Natural killer cell (primary cell): ENCODE data around the gene PTGIS. TPM values are rescaled to one million over a fixed set of nuclear protein-coding genes. Genes with fewer than 3 reads are reported as not detected.
"Not testable (repeated sequence)": the region's sequence is repeated elsewhere in the genome, so short reads cannot be mapped to it uniquely, and the experiment has no call there.

Experiments used
- ATAC-seq, 3 donors: fragments of 150-1000 bp in 2 of 3; fragments of 200-7000 bp in 1 of 3; cut with Tn5 transposase; 1 replicate in 1 of 3; 2 replicates in 2 of 3; pipeline ENCODE4 v1.10.0; 2021; ENCODE audit warnings: mild to moderate bottlenecking in 2 of 3, moderate library complexity in 2 of 3
- DNase-seq, 2 donors: peaks; one replicate each; pipeline versions ENCODE4 v3.0.0 to v3.0.0-alpha.2; 2013 to 2021; ENCODE audit warnings: mixed read lengths in 1 of 2
- H3K27ac ChIP-seq: one replicate; pipeline ENCODE4 v1.5.1; 2013; ENCODE audit warnings: mild to moderate bottlenecking, low read length
- H3K27me3 ChIP-seq: one replicate; pipeline ENCODE4 v1.6.1; 2013; ENCODE audit warnings: low read length; ENCODE audit not compliant: control insufficient read depth, insufficient read depth
- H3K36me3 ChIP-seq: one replicate; pipeline ENCODE4 v1.6.1; 2013; ENCODE audit warnings: low read length; ENCODE audit not compliant: control insufficient read depth, insufficient read depth
- H3K4me1 ChIP-seq: one replicate; pipeline ENCODE4 v1.6.1; 2013; ENCODE audit warnings: low read length; ENCODE audit not compliant: control insufficient read depth, insufficient read depth
- H3K4me3 ChIP-seq: one replicate; pipeline ENCODE4 v1.5.1; 2013; ENCODE audit warnings: low read length
- H3K9me3 ChIP-seq: one replicate; pipeline ENCODE4 v1.6.1; 2013; ENCODE audit warnings: low read length; ENCODE audit not compliant: control insufficient read depth, insufficient read depth
- H3K27ac Mint-ChIP-seq, 2 donors: one replicate each; pipeline ENCODE4 v1.8.0; 2022; ENCODE audit warnings: mild to moderate bottlenecking in 2 of 2, mixed read lengths in 2 of 2, moderate library complexity in 1 of 2
- H3K27me3 Mint-ChIP-seq, 2 donors: one replicate each; pipeline ENCODE4 v1.8.0; 2022; ENCODE audit warnings: low read depth in 2 of 2, mixed read lengths in 2 of 2
- H3K36me3 Mint-ChIP-seq: one replicate; pipeline ENCODE4 v1.8.0; 2022; ENCODE audit warnings: mixed read lengths
- H3K4me1 Mint-ChIP-seq, 2 donors: one replicate each; pipeline ENCODE4 v1.8.0; 2022; ENCODE audit warnings: mixed read lengths in 2 of 2
- H3K4me3 Mint-ChIP-seq: one replicate; pipeline ENCODE4 v1.8.0; 2022; ENCODE audit warnings: mild to moderate bottlenecking, moderate library complexity, mixed read lengths
- H3K9me3 Mint-ChIP-seq, 2 donors: one replicate each; pipeline ENCODE4 v1.8.0; 2022; ENCODE audit warnings: mixed read lengths in 2 of 2
- CTCF ChIP-seq: fragments of 200-600 bp; IDR thresholded peaks from one replicate; pipeline ENCODE4 v1.8.0; 2022; ENCODE audit warnings: antibody characterized with exemption
- WGBS: methylation state at CpG from one replicate; pipeline ENCODE4 v1.1.7; 2013; ENCODE audit warnings: missing lambda C conversion rate; ENCODE audit not compliant: insufficient coverage; 5-methylcytosine and 5-hydroxymethylcytosine counted together
- intact Hi-C: fragments of 100-400 bp; cut with micrococcal nuclease; formaldehyde crosslinking; loops from one replicate; pipeline ENCODE4 v1.14.2; 2022
- total RNA-seq, 4 donors: library from RNA; stranded (reverse); fragments of 120-200 nt in 1 of 4; gene quantifications; one replicate each; pipeline versions ENCODE4 v1.2.3 to v1.2.4, GENCODE V29; 2013 to 2022

The PTGIS gene
- total RNA-seq, 3 donors from 2014 or later (not counting 1 experiment from before 2014, with no cell fraction given): not detected

- no peaks in the 10 kb centered on the region for H3K27me3 ChIP-seq
- H3K4me1 Mint-ChIP-seq: peaks cover 4 to 9% of the 10 kb centered on the region in 2 donors
- TF ChIP-seq CTCF: no peak
- no peaks in the 10 kb centered on the region for H3K9me3 ChIP-seq
- DNase-seq: no peak
- H3K27ac Mint-ChIP-seq: no peak overlapping the region
- 81% methylated on average over 15 of the region's 15 CpGs for WGBS
- intact Hi-C loops: no loop called here
- H3K4me3 ChIP-seq: no peak overlapping the region
- no peak for ATAC-seq
- H3K27me3 Mint-ChIP-seq: no peaks in the 10 kb centered on the region
- no peak overlapping the region for H3K4me3 Mint-ChIP-seq
- H3K36me3 Mint-ChIP-seq: no peaks in the 10 kb centered on the region
- no peaks in the 10 kb centered on the region for H3K9me3 Mint-ChIP-seq
- peaks cover 18% of the 10 kb centered on the region for H3K4me1 ChIP-seq
- no peaks in the 10 kb centered on the region for H3K36me3 ChIP-seq
- no peak overlapping the region for H3K27ac ChIP-seq
Observed at GRCh38 chr20:49615401-49616153, 47.6 kb upstream of the PTGIS start.

- Mint-ChIP-seq H3K27ac (peak overlapping the region in 1 of 2 donors; percentile 60), H3K4me1 (peaks cover 6 to 11% of the 10 kb centered on the region in 2 donors)
- H3K27ac ChIP-seq, DNase-seq, H3K36me3 ChIP-seq, H3K9me3 Mint-ChIP-seq, H3K27me3 Mint-ChIP-seq, ATAC-seq, H3K36me3 Mint-ChIP-seq, intact Hi-C loops, H3K4me3 ChIP-seq, H3K4me3 Mint-ChIP-seq, H3K9me3 ChIP-seq, H3K27me3 ChIP-seq: not testable (repeated sequence)
- WGBS: 95% methylated on average over 8 of the region's 8 CpGs
- H3K4me1 ChIP-seq: peaks cover 13% of the 10 kb centered on the region
Observed at GRCh38 chr20:49615051-49615400, 47.1 kb upstream of the PTGIS start.

GRCh38 chr20:49614338-49615050 lies 46.6 kb upstream of the PTGIS start:
- Histone ChIP-seq H3K27ac (no peak overlapping the region), H3K27me3 (no peaks in the 10 kb centered on the region), H3K4me3 (no peak overlapping the region), H3K4me1 (peaks cover 10% of the 10 kb centered on the region), H3K36me3 (no peaks in the 10 kb centered on the region), H3K9me3 (no peaks in the 10 kb centered on the region)
- Mint-ChIP-seq H3K4me3 (no peak overlapping the region), H3K4me1 (peaks cover 6 to 11% of the 10 kb centered on the region in 2 donors), H3K9me3 (no peaks in the 10 kb centered on the region), H3K36me3 (no peaks in the 10 kb centered on the region), H3K27ac (peak overlapping the region in 1 of 2 donors; percentile 60), H3K27me3 (no peaks in the 10 kb centered on the region)
- no peak for TF ChIP-seq CTCF
- DNase-seq: no peak
- no peak for ATAC-seq
- intact Hi-C loops: loop anchor here (5.0 kb wide), 1 partner anchor 98 kb away; the partner anchor contains the start of gene B4GALT5
- 93% methylated on average over 11 of the region's 13 CpGs for WGBS

- Mint-ChIP-seq H3K9me3 (no peaks in the 10 kb centered on the region), H3K4me1 (peaks cover 12 to 20% of the 10 kb centered on the region in 2 donors), H3K27me3 (peaks cover 6% of the 10 kb centered on the region in 2 donors), H3K27ac (no peak overlapping the region), H3K4me3 (no peak overlapping the region), H3K36me3 (no peaks in the 10 kb centered on the region)
- no peaks in the 10 kb centered on the region for H3K36me3 ChIP-seq
- peaks cover 20% of the 10 kb centered on the region for H3K4me1 ChIP-seq
- ATAC-seq (no peak), DNase-seq (no peak)
- H3K27me3 ChIP-seq: no peaks in the 10 kb centered on the region
- no peak overlapping the region for H3K27ac ChIP-seq
- intact Hi-C loops: loop anchor here (5.0 kb wide), 1 partner anchor 100 kb away; the partner anchor contains the start of gene B4GALT5
- no peaks in the 10 kb centered on the region for H3K9me3 ChIP-seq
- TF ChIP-seq CTCF: no peak
- 99% methylated on average over 6 of the region's 6 CpGs for WGBS
- no peak overlapping the region for H3K4me3 ChIP-seq
Observed at GRCh38 chr20:49612127-49612738, 44.3 kb upstream of the PTGIS start.

- not testable (repeated sequence) for H3K4me3 ChIP-seq, H3K9me3 Mint-ChIP-seq, H3K27me3 Mint-ChIP-seq, DNase-seq, H3K36me3 ChIP-seq, H3K9me3 ChIP-seq, H3K36me3 Mint-ChIP-seq, H3K27me3 ChIP-seq, H3K27ac ChIP-seq, H3K27ac Mint-ChIP-seq, ATAC-seq
- intact Hi-C loops: loop anchor here (1.0 to 5.0 kb wide), 4 partner anchors 101 to 317 kb away; partner anchors contain the start of gene B4GALT5
- 68% methylated on average over 5 of the region's 6 CpGs for WGBS
- Mint-ChIP-seq H3K4me3 (peak overlapping the region; percentile 47), H3K4me1 (peaks cover 12 to 20% of the 10 kb centered on the region in 2 donors)
- peaks cover 20% of the 10 kb centered on the region for H3K4me1 ChIP-seq
Observed at GRCh38 chr20:49611539-49612126, 43.7 kb upstream of the PTGIS start.
